ENCODE results near the gene DKK3. TPM values are rescaled to one million over a fixed set of nuclear protein-coding genes. Genes with fewer than 3 reads are reported as not detected.

Gene DKK3
- polyA plus RNA-seq, 3 donors: not detected

- no peak overlapping the region for H3K4me3 Mint-ChIP-seq
- 71% methylated on average over 2 of the region's 3 CpGs for WGBS (ENCODE audit: insufficient coverage)
These were observed 43.2 kb downstream of the DKK3 start for GRCh38 chr11:11965192-11965591.

GRCh38 chr11:11964774-11965150 lies 43.7 kb downstream of the DKK3 start:
- H4K20me1 ChIP-seq (ENCODE audit: insufficient read depth, low read length): no peaks in the 10 kb centered on the region
- no peak overlapping the region for H2AFZ ChIP-seq (ENCODE audit: insufficient read depth, low read depth, low read length, poor library complexity, severe bottlenecking)
- no peak overlapping the region for H3K27ac Mint-ChIP-seq
- H3K4me2 ChIP-seq (replicated peaks; ENCODE audit: extremely low read depth, low read length, poor library complexity, severe bottlenecking): no peak overlapping the region
- H3K9ac ChIP-seq (ENCODE audit: insufficient read depth, low read length, poor library complexity, severe bottlenecking): no peak overlapping the region
- H3K36me3 ChIP-seq (replicated peaks in 1 of 2; ENCODE audit: control insufficient read depth in 1 of 2, insufficient read depth in 2 of 2, low read length in 2 of 2): no peaks in the 10 kb centered on the region
- no peaks in the 10 kb centered on the region for H3K79me2 ChIP-seq (ENCODE audit: insufficient read depth, low read length)
- H3K4me3 ChIP-seq (replicated peaks in 1 of 3; ENCODE audit: low read depth in 2 of 3, low read length in 3 of 3): no peak overlapping the region
- H3K9me3 Mint-ChIP-seq: peaks cover 0 to 9% (median 4%) of the 10 kb centered on the region in 7 donors
- H3K27me3 ChIP-seq (ENCODE audit: control insufficient read depth in 2 of 2, insufficient read depth in 2 of 2, low read length in 2 of 2): no peaks in the 10 kb centered on the region
- no peaks in the 10 kb centered on the region for H3K9me3 ChIP-seq (replicated peaks in 1 of 2; ENCODE audit: control insufficient read depth in 1 of 2, insufficient read depth in 1 of 2, low read length in 2 of 2)
- 100% methylated on average over 2 of the region's 5 CpGs for WGBS (ENCODE audit: insufficient coverage)
- H3K27ac ChIP-seq (ENCODE audit: low read depth in 1 of 2, low read length in 2 of 2): no peak overlapping the region
- H3K4me1 ChIP-seq (ENCODE audit: control insufficient read depth in 1 of 2, insufficient read depth in 2 of 2, low read length in 2 of 2): no peaks in the 10 kb centered on the region
- peaks cover 2% of the 10 kb centered on the region for H3K4me1 Mint-ChIP-seq
- H3K36me3 Mint-ChIP-seq: no peaks in the 10 kb centered on the region
- no peak overlapping the region for H3K4me3 Mint-ChIP-seq
- no peak for DNase-seq
- intact Hi-C loops (cut with micrococcal nuclease): no loop called here
- peaks cover 3 to 7% (median 6%) of the 10 kb centered on the region in 3 donors for H3K27me3 Mint-ChIP-seq (ENCODE audit: low read depth in 3 of 3)
- TF ChIP-seq CTCF (IDR thresholded peaks at IDR 0.05): no peak

More at GRCh38 chr11:11965192-11965591, 43.2 kb downstream of the DKK3 start:
- Histone ChIP-seq H3K4me3 (replicated peaks in 1 of 3; ENCODE audit: low read depth in 2 of 3, low read length in 3 of 3) (no peak overlapping the region), H3K9ac (ENCODE audit: insufficient read depth, low read length, poor library complexity, severe bottlenecking) (no peak overlapping the region), H3K36me3 (replicated peaks in 1 of 2; ENCODE audit: control insufficient read depth in 1 of 2, insufficient read depth in 2 of 2, low read length in 2 of 2) (no peaks in the 10 kb centered on the region), H4K20me1 (ENCODE audit: insufficient read depth, low read length) (no peaks in the 10 kb centered on the region), H3K4me1 (ENCODE audit: control insufficient read depth in 1 of 2, insufficient read depth in 2 of 2, low read length in 2 of 2) (no peaks in the 10 kb centered on the region), H3K79me2 (ENCODE audit: insufficient read depth, low read length) (no peaks in the 10 kb centered on the region), H3K4me2 (replicated peaks; ENCODE audit: extremely low read depth, low read length, poor library complexity, severe bottlenecking) (no peak overlapping the region), H3K27me3 (ENCODE audit: control insufficient read depth in 2 of 2, insufficient read depth in 2 of 2, low read length in 2 of 2) (no peaks in the 10 kb centered on the region), H3K9me3 (replicated peaks in 1 of 2; ENCODE audit: control insufficient read depth in 1 of 2, insufficient read depth in 1 of 2, low read length in 2 of 2) (no peaks in the 10 kb centered on the region), H2AFZ (ENCODE audit: insufficient read depth, low read depth, low read length, poor library complexity, severe bottlenecking) (no peak overlapping the region), H3K27ac (ENCODE audit: low read depth in 1 of 2, low read length in 2 of 2) (no peak overlapping the region)
- H3K27ac Mint-ChIP-seq: no peak overlapping the region
- no peaks in the 10 kb centered on the region for H3K36me3 Mint-ChIP-seq
- no peak for TF ChIP-seq CTCF (IDR thresholded peaks at IDR 0.05)
- H3K4me1 Mint-ChIP-seq: peaks cover 2% of the 10 kb centered on the region
- intact Hi-C loops (cut with micrococcal nuclease): no loop called here
- H3K27me3 Mint-ChIP-seq (ENCODE audit: low read depth in 3 of 3): peaks cover 6 to 7% (median 6%) of the 10 kb centered on the region in 3 donors
- H3K9me3 Mint-ChIP-seq: peaks cover 0 to 9% (median 4%) of the 10 kb centered on the region in 7 donors
- DNase-seq: no peak
